ENCODE data around the gene PCF11. TPM values are rescaled to one million over a fixed set of nuclear protein-coding genes. Genes with fewer than 3 reads are reported as not detected.

The PCF11 gene
- total RNA-seq, 2 donors from 2014 or later, result 39.2 to 46.0 TPM

DNA sequence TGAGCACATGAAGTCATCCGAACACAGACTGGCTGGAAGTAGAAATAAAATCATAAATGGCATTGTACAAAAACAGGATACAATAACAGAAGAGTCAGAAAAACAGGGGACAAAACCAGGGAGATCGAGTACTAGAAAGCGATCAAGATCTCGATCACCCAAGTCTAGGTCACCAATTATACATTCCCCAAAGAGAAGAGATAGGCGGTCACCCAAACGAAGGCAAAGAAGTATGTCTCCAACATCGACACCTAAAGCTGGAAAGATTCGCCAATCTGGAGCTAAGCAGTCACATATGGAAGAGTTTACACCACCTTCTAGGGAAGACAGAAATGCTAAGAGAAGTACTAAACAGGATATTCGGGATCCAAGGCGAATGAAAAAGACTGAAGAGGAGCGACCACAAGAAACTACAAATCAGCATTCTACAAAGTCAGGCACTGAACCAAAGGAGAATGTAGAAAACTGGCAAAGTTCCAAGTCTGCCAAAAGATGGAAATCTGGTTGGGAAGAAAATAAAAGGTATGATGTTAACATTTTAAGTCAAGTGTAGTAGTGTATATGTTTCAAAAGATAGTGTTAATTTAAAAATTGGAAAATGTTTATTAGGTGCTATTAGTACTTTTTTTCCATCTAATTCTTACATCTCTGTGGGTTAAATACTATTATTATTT is 9.4 kb downstream of the PCF11 start:
- H3K27me3 ChIP-seq, result no peaks in the 10 kb centered on the region
- TF ChIP-seq, protein P1, sequence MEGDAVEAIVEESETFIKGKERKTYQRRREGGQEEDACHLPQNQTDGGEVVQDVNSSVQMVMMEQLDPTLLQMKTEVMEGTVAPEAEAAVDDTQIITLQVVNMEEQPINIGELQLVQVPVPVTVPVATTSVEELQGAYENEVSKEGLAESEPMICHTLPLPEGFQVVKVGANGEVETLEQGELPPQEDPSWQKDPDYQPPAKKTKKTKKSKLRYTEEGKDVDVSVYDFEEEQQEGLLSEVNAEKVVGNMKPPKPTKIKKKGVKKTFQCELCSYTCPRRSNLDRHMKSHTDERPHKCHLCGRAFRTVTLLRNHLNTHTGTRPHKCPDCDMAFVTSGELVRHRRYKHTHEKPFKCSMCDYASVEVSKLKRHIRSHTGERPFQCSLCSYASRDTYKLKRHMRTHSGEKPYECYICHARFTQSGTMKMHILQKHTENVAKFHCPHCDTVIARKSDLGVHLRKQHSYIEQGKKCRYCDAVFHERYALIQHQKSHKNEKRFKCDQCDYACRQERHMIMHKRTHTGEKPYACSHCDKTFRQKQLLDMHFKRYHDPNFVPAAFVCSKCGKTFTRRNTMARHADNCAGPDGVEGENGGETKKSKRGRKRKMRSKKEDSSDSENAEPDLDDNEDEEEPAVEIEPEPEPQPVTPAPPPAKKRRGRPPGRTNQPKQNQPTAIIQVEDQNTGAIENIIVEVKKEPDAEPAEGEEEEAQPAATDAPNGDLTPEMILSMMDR (IDR thresholded peaks at IDR 0.05), result no peak
- H3K27ac ChIP-seq, result no peak overlapping the region
- no peak for DNase-seq
- no peaks in the 10 kb centered on the region for H3K9me3 ChIP-seq
- H3K36me3 ChIP-seq, result peaks cover 22% of the 10 kb centered on the region
- intact Hi-C loops (cut with DNase I), result no loop called here
- no peak overlapping the region for H3K4me3 ChIP-seq
- no peak overlapping the region for H3K9ac ChIP-seq (ENCODE audit: low read depth in 2 of 2, low read length in 2 of 2)
- peaks cover 16% of the 10 kb centered on the region for H3K4me1 ChIP-seq

DNA sequence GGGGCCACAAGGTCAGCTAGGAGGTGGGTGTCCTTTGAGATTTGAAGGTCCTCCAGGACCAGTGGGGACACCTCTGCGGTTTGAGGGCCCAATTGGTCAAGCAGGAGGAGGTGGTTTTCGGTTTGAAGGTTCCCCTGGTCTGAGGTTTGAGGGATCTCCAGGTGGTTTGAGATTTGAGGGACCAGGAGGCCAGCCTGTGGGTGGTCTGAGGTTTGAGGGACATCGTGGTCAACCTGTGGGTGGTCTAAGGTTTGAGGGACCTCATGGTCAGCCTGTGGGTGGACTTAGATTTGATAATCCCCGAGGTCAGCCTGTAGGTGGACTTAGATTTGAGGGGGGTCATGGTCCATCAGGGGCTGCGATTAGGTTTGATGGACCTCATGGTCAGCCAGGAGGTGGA is 11.8 kb downstream of the PCF11 start:
- no peak overlapping the region for H3K27ac ChIP-seq
- peaks cover 16% of the 10 kb centered on the region for H3K4me1 ChIP-seq
- H3K9me3 ChIP-seq, result no peaks in the 10 kb centered on the region
- no peaks in the 10 kb centered on the region for H3K27me3 ChIP-seq
- TF ChIP-seq, protein P1 (IDR thresholded peaks at IDR 0.05), result no peak
- peaks cover 22% of the 10 kb centered on the region for H3K36me3 ChIP-seq
- no peak overlapping the region for H3K4me3 ChIP-seq
- no peak for DNase-seq
- intact Hi-C loops (cut with DNase I), result no loop called here
- no peak overlapping the region for H3K9ac ChIP-seq (ENCODE audit: low read depth in 2 of 2, low read length in 2 of 2)

DNA sequence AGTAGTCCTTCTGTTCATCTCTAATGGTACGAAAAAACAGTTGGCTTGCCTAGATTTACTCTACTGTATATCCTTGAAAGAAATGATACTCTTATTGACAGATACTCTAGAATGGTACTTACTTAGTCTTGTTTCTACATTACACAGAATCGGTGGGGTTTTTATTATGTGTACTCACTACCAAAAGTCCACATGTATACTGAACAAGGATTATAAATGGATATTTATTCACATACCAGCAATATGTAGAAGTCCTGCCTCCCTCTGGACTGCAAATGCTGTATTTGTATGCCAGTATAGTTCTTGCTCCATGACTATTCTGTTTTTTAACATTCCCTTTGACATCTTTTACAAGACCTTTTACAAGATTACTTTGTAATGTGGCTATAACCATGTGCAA is 13.9 kb downstream of the PCF11 start:
- no peak for DNase-seq
- Histone ChIP-seq H3K9me3 (no peaks in the 10 kb centered on the region), H3K4me3 (no peak overlapping the region), H3K4me1 (peaks cover 16% of the 10 kb centered on the region), H3K36me3 (peaks cover 18% of the 10 kb centered on the region), H3K27me3 (no peaks in the 10 kb centered on the region), H3K9ac (ENCODE audit: low read depth in 2 of 2, low read length in 2 of 2) (no peak overlapping the region), H3K27ac (no peak overlapping the region)
- intact Hi-C loops (cut with DNase I), result no loop called here
- TF ChIP-seq, protein P1 (IDR thresholded peaks at IDR 0.05), result no peak

DNA sequence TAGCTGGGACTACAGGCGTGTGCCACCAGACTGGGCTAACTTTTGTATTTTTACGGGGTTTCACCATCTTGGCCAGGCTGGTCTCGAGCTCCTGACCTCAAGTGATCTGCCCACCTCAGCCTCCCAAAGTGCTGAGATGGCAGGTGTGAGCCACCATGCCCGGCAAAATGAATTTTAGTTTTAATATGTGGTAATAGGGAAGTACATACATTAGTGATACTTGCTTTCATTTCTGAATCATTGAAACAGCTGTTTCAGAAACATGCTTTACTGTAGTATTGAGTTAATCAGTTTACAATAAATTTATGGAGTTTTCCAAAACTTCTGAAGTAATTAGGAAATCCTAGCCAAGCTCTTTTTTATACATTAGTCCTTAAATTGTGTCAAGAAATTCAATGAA is 15.6 kb downstream of the PCF11 start:
- no peak overlapping the region for H3K4me3 ChIP-seq
- intact Hi-C loops (cut with DNase I), result no loop called here
- H3K36me3 ChIP-seq, result peaks cover 18% of the 10 kb centered on the region
- DNase-seq, result no peak
- H3K27ac ChIP-seq, result no peak overlapping the region
- peaks cover 16% of the 10 kb centered on the region for H3K4me1 ChIP-seq
- H3K9me3 ChIP-seq, result no peaks in the 10 kb centered on the region
- TF ChIP-seq, protein P1 (IDR thresholded peaks at IDR 0.05), result no peak
- H3K9ac ChIP-seq (ENCODE audit: low read depth in 2 of 2, low read length in 2 of 2), result no peak overlapping the region
- H3K27me3 ChIP-seq, result no peaks in the 10 kb centered on the region

DNA sequence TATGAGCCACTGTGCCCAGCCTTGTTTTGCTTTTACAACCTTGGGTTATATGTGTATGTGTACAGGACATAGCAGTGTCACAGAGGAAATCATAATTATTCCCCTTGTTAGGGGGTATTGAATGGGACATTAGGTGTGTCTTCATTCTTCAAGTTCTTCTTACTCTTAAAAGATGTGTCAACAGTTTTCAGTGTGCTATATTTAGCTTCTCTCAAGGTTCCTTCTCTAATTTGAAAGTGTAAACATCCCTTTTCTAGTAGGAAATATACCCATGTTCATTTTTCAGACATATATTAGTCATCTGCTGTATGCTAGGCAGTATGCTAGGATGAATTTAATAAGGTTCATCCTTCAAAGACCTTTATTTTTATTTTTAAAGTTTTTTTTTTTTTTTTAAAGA is 17.1 kb downstream of the PCF11 start:
- TF ChIP-seq, protein P1 (IDR thresholded peaks at IDR 0.05), result no peak
- H3K27ac ChIP-seq, result no peak overlapping the region
- peaks cover 20% of the 10 kb centered on the region for H3K36me3 ChIP-seq

More for the DNA sequence above, 17.1 kb downstream of the PCF11 start:
- no peak overlapping the region for H3K4me3 ChIP-seq
- DNase-seq, result no peak
- no peak overlapping the region for H3K9ac ChIP-seq (ENCODE audit: low read depth in 2 of 2, low read length in 2 of 2)
- intact Hi-C loops (cut with DNase I), result no loop called here
- H3K27me3 ChIP-seq, result no peaks in the 10 kb centered on the region
- peaks cover 16% of the 10 kb centered on the region for H3K4me1 ChIP-seq
- H3K9me3 ChIP-seq, result no peaks in the 10 kb centered on the region
